GM12872 (cell line): ENCODE data around the gene TMA16.

Source experiments
- TF ChIP-seq, protein P1 (sequence below): IDR thresholded peaks from 3 replicates; pipeline ENCODE4 v1.5.1; 2011; ENCODE audit warnings: low read depth, mild to moderate bottlenecking, low read length, moderate library complexity; ENCODE audit not compliant: insufficient read depth

Gene TMA16

DNA sequence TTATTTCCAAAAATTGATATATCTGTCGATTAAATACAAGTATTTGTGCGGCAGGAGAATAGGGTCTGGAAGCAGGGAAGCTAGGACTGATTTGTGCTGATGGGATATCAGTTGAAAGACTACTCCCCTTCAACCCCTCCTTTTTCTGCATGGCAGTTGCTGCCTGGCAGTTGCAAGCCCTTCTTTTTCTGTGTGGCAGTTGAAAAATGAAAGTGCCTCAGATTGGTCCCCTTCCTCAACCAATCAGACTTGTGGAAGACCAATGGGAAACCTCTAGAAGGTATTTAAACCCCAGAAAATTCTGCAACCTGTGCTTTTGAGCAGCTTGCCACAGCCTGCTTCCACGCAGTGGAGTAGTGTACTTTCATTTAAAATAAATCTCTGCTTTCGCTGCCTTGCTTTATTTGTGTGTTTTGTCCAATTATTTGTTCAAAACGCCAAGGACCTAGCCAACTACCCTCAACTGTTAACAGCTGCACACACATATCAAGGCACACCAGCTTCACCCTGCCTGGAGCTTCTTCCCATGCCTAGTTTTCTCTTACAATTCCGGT lies 1.5 kb upstream of the TMA16 start:
- TF ChIP-seq, protein P1, sequence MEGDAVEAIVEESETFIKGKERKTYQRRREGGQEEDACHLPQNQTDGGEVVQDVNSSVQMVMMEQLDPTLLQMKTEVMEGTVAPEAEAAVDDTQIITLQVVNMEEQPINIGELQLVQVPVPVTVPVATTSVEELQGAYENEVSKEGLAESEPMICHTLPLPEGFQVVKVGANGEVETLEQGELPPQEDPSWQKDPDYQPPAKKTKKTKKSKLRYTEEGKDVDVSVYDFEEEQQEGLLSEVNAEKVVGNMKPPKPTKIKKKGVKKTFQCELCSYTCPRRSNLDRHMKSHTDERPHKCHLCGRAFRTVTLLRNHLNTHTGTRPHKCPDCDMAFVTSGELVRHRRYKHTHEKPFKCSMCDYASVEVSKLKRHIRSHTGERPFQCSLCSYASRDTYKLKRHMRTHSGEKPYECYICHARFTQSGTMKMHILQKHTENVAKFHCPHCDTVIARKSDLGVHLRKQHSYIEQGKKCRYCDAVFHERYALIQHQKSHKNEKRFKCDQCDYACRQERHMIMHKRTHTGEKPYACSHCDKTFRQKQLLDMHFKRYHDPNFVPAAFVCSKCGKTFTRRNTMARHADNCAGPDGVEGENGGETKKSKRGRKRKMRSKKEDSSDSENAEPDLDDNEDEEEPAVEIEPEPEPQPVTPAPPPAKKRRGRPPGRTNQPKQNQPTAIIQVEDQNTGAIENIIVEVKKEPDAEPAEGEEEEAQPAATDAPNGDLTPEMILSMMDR, result no peak

DNA sequence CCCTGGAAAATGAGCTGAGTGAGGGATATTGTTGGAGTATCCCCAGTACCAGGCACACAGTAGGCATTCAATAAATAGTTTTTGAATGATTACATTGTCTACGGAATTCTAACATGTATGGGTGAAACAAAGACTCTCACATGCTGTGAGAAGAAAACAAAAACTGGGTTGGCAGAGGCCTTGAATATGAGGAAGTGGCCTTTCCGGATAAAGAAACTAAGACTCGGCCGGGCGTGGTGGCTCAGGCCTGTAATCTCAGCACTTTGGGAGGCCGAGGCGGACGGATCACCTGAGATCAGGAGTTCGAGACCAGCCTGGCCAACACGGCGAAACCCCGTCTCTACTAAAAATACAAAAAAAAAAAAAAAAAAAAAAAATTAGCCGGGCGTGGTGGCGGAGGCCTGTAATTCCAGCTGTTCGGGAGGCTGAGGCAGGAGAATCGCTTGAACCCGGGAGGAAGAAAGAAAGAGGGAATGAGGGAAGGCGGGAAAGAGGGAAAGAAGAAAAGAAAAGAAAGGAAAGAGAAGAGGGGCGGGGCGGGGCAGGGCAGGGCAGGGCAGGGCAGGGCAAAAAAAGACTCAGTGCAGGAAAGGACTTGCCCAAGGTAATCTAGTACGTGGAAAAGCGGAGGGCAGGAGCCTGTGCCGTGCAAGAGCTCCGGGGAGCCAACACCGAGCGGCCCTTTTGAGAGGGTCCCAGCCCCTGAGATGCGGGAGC lies 689 bp upstream of the TMA16 start:
- TF ChIP-seq, protein P1, result no peak

DNA sequence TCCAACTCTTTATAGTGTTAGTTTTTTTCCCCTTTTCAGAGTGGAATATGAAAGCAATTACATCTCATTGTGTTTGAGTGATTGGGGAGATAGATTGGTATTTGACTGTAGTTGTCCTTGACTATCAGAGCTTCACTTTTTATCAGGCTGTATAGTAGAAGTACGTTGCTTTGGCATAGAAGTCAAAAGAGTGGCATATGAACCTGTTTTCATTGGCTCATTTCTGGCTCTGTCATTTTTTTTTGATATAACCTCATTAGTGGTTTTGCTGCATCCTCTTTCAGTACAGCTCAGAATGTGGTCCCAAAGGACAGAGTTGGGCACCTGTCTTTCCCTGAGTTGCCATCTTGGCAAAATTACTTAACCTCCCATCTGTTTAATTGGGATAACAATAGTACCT lies 1.4 kb downstream of the TMA16 start:
- TF ChIP-seq, protein P1, result no peak

DNA sequence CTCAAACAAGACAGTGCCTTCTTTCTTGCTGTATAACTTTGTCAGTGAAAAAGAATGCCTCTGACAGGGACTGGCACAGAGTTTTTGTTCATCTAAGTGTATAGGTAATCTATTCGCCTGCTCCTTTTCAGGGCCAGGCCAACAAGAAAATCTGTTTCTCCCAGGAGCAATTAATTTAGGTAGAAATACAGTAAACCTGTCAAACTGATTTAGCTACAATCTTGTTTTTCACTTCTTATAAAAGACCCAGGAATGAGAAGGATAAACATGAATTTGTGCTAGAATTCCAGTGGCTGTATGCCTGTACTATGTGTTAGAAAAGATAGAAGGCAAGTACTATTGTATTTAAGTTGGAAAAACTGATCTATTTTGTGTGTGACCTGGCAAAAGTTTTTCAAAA lies 6.1 kb downstream of the TMA16 start:
- TF ChIP-seq, protein P1, result no peak

DNA sequence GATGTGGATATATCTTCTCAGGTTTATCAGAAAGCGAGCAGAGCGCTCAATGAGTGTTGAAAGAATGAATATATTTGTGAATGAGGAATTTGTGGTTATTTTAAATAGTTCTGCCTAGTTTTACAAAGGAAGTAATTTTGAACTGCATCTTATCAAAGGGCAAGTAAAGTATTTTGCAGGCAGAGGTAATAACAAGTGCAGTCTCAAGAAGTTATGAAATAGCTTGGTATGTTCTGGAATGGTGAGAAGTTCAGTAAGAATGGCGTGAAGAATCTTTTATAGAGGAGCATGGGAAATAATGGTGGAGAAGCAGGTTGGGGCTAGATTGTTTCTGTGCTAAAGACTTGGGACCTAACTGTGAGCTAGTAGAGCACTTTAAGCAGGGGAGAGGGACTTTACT lies 10.9 kb downstream of the TMA16 start:
- TF ChIP-seq, protein P1, result no peak

DNA sequence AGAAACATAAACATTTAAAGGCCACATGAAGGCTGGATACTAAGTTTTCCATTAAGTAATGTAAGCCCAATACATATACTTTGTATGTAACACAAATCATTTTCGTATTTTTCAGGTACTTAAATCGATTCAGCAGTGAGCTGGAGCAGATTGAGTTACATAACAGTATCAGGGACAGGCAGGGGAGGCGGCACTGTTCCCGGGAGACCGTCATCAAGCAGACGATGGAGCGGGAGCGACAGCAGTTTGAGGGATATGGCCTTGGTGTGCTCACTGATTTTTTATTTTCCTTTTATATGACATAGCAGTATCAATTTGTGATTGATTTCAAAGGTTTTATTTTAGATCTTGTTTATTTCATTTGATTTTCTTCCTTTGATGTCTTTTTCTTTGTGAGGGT lies 20.7 kb downstream of the TMA16 start:
- TF ChIP-seq, protein P1, result no peak

DNA sequence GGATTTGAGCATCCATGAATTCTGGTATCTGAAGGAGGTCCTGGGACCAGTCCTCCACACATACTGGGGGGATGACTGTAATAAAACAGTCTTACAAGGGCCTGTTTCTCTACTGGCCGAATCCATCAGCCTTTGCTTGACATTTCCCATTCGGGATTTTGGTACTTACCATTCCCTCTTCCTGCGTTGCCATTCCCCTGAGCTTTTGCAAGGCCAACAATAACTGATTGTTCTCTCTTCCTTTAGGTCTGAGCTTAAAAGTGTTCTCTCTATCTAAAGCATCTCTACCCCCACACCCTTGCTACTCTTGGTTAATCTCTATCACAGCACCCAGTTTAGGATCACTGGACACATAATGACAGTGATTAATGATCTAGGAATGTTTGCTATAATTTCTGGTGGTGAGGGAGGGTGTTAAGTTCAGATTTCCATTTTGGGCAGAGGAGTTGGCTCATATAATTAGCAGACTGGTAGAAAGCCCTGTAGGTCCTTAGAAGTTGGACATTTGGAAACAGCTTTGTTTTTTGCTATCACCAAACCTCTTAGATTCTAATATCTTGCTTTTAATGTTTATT lies 29.4 kb downstream of the TMA16 start:
- TF ChIP-seq, protein P1, result no peak
